GM21526 (cell line): ENCODE measurements around the gene ACAP3.

Experiments used
- ATAC-seq: cut with Tn5 transposase; IDR thresholded peaks from one replicate; pipeline ENCODE4 v1.9.1; 2021; ENCODE audit warnings: moderate library complexity; ENCODE audit not compliant: unreplicated experiment, low FRiP score

ACAP3 gene

DNA sequence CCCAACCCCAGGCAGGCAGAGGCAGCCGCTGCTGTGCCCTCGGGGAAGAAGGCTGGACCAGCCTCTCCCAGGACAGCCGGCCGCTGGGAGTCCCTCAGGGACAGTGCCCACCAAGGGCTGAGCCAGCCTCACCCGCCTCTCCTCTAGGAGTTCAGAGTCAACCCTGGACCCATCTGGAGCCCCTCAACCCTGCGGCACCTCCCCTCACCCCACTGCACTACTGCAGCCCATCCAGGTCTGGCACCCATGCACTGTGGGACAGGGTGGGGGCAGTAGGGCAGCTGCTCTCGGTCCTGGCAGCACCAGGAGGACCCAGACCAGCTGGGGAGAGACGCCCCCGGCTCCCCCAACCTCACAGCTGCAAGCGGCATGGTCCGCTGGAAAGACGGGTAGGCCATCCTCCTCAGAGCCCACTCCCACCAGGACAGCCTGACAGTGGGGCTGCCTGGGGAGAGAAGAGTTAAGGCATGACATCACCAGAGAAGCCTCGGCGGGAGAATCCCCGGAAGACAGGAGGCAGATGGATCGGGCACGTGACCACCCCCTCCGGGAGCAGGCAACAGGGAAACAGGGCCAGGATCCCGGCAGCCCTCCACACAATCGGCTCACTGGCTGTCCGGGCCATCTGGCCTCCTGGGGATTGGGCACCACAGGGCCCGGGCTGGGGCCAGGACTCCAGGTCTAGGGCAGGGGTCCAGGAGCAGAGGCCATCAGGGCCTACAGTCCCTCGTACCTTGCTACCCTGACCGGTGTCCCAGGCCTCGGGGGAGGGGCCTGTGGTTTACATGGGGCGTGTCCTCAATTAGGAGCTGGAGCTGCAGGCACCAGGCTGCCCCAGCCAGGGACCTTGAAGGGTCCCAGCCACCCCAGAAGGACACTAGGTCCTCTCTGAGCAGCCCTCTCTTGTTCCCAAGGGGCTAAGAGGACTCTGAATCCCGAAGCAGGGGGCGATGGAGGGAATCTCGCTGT lies 3.1 kb downstream of the ACAP3 start:
- no peak for ATAC-seq

DNA sequence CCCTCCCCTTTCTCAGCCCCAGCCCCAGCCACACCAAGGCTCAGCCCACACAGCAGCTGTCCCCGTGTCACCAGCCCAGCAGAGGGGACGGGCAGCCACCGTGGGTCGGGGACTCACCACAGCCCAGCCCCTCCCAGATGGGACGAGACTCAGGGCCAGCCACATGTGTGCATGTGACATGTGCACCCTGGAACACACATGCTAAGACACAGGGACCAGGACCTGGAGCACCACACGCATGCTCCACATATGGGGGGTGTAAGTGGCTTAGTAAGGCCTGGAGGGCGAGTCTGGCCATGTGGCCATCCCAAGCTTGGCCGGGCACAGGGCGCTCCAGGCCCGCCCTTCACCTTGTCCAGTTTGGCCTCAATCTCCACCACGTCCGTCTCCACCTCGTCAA lies 4.0 kb downstream of the ACAP3 start:
- ATAC-seq, result no peak

DNA sequence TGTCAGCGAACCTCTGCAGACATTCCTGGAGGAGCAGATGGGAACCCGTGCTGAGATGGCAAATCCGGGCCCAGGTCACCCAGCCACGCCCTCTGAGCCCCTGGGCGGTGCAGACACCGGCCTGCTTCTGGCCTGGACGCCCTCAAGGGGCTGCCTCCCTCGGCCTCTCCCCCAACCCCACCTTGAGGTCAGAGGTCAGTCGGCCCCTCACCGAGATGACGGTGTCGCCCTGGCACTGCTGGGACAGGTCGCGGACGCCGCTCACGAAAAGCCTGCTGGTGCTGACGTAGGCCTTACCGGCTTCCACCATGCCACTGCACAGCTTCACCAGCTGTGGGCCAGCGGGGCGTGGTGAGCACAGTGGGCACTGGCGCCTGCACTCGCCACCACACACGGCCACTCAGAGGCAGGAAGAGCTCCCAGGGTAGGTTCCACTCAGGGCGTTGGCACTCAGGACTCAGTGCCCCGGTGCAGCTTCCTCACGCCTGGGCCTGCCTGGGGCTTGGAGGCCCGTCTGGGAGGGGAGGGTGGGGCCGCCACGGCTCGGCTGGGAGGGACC lies 4.7 kb downstream of the ACAP3 start:
- no peak for ATAC-seq

DNA sequence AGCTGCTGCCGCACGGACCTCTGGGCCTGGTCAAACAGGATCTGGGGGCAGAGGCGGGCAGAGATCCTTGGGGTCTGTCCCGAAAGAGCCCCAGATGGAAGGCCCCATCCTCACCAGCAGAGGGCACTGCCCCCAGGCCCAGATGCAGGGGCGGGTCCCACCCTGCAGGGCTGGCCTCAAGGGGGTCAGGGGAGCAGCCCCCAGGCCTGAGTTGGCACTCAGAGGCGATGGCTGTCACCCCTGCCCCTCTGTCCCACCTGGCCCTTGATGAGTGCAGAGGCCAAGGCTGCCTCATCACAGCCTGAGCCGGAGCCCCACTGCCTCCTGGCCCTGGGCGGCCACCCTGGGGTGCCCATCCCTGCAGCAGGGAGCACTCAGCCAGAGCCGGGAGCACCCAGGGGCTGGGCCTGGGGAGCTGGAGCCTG lies 5.7 kb downstream of the ACAP3 start:
- no peak for ATAC-seq

DNA sequence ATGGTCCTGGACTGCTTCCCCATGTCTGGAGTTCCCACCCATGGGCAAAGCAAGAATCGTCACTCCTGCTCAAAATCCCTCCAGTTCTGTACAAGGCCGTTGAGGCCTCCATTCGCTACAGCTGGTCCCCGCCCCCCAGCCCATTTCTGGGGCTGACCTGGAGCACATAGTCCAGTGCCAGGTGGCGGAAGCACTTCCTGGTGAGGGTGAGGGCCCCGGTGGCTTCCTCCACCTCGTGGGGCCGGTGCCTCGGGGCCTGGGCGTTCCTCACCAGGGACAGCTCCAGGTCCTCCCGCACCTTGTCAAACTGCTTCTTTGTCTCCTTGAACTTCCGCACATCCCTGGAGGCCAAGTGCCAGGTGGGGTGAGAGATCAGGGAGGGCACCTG lies 7.4 kb downstream of the ACAP3 start:
- ATAC-seq, result no peak

DNA sequence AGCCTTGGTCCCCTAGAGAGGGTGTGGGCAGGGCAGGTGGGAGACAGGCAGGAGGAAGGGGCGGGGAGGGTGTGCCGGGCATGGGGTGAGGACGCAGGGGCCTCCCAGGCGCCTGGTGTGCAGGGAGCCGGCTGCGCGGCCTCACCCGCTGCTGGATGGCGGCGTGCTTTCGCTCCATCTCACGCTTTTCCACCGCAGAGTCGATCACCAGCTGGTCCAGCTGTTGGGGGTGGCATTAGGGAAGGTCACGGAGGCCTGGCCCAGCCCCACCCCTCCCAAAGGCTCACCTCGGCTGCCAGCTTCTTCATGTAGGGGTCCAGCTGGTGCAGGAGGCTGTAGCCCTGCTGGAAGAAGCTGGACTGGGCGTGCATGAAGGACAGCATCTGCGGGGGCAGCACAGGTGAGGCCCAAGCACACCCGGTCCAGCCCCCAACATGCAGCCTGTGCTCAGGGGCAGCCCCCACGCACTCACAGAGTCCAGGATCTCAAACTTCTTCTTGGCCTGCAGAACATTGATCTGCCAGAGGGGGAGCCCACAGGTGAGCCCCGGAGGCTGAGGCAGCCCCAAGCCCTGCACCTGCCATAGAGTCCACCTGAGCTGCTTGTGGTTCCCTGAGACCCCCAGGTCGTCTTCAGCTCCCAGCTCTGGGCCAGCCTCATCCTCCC lies 7.9 kb downstream of the ACAP3 start:
- no peak for ATAC-seq

DNA sequence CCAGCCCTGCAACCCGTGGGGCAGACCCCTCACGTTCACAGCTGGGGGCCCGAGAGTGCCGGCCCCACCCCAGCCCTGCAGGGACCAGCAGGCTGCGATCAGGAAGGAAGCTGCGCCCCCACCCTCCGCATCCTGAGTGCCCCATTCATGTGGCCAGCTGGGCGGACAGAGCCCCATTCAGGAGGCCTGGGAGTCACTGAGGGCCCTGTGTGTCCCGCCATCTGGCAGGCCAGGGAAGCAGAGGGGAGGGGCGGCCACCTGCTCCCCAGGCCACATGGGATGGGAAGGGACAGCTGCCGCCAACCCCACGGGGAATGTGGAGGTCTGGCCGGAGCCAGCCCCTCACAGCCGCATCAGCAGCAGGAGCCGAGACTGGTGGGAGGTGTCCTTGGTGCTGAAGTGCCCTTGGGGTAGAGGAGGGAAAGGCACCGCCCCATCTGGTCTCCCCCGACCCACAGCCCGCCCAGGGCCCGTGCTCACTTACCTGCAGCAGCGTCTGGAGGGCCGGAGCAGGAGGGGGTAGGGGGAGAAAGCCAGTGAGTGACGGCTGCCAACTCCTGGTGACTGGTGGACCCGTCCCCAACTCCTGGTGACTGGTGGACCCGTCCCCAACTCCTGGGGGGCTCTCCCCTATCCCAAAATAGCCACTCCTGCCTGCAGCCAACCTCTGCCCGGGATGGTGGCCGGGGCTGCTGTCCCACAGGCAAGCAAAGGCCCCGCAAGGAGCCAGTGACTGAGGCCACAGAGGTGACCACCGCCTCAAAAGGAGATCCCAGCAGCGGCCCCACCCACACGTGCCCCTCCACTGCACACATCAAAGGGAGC lies 8.7 kb downstream of the ACAP3 start:
- ATAC-seq, result no peak

DNA sequence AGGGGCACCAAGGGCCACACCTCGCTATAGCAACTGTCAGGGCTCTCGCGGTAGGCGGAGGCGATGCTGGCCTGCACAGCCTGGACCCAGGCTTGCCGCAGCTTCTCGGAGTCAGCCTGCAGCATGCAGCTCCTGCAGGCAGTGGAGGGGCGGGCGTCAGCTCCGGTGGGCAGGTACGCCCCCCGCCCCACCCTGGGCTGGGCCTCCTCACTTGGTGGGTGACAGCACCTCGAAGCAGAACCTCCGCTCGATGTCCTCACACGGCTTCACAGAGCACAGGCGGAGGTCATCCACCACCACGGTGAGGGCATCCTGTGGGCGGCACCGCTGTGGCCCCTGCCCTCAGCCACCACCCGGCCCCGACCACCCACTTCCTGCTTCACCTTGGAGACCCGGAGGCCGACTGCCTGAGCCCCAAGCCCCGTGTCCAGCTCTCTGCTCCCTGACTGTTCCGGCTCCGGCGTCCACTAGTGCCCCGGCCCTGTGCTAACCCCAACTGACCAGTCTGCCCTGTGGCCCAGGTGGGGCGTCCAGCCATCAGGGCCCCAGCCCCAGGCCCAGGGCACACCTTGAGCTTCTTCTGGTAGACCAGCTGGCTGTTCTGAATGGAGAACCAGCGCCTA lies 9.8 kb downstream of the ACAP3 start:
- ATAC-seq, result no peak

DNA sequence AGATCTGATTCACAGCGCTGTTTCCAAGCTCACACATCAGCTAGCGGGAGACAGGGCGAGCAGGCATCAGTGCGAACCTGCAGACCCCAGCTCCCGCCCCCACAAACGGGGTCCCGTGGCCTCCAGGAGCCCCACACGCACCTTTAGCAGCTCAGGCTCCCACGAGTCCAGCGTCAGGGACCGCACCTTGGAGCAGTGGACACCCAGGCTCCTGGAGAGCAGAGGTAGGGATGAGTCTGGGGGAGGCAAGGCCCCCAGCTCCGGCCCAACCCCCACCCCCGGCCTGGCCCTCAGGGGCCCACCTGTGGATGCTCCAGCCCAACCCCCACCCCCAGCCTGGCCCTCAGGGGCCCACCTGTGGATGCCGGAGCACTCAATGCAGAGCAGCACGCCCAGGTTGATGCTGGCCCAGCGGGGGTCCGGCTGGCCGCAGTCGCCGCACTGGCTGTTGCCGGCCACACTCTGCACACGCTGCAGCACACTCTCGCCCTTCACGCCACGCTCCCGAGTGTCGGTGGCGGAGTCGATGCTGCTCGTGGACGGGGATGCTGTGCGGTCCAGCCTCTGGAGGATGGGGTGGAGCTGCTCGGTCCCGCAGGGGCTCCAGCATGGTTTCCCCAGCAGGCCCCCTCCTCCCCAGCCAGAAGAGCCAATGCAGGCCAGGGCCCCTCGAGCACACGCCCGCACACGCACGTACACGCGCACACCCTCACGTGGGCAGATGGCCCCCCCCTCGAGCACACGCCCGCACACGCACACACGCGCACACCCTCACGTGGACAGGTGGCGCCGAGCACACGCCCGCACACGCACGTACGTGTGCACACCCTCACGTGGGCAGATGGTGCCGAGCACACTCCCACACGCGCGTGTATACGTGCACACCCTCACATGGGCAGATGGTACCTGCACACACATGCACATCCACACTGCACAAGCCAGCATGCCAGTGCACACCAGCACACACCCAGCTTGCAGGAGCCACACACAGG lies 11.4 kb downstream of the ACAP3 start:
- ATAC-seq, result no peak

DNA sequence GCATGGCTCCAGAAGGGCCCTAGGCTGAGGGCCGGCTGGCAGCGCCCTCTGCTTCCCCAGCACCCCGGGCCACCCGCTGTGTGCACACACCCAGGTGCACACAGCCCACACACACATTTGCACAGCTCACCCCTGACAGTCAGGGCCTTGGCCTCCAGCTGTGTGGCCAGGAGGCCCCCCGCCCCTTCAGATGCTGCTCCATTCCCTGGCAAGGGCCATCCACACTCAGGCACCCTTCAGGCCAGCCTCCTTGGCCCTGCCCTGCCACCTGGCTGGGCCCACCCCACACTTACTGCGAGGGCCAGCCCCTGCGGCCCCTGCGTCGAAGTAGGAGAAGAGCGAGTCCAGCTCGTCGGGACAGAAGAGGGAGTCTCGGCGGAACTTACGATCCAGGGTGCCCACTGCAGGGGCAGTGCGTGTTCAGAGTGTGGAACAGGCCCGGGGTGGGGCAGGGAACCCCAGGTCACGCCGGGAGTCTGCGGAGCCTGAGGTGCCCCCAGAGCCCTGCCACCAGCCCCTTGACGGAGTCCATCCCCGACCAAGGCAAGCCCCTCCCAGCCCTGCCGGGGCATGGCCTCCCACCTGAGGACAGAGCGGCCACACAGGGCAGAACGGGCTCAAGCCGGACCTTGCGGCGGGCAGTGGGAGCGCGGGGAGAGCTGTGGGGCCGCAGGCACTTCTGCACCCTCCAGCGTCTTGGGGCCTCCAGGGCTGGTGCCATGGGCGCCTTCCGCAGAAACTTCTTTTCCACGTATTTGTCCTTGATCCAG lies 12.4 kb downstream of the ACAP3 start:
- no peak for ATAC-seq

DNA sequence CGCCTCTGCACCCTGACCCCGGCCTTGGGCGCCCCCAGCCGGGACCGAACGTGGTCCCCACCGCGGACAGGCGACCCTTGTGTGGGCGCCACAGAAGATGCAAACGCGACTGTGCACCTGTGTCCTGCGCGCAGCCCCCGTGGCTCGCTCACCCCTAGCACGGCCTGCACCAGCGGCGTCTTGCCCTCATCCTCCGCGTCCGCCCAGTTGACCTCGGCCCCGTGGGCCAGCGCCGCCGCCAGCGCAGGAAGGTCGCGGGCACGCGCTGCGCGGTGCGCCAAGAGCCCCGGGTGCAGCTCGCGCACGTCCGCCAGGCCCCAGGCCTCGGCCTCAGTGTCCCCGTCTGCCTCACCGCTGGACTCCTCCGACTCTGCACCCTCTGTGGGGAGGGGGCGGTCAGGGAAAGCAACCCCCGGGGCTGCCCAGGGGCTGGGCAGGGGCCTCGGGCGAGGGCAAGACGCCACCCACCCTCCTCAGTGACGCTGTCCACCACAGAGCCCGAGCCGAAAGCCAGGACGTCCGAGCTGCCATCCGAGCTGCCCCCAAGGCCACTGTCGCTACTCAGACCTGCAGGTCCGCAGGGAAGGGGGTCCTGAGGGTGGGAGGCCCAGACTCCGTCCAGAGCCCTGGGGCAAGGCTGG lies 13.4 kb downstream of the ACAP3 start:
- no peak for ATAC-seq

DNA sequence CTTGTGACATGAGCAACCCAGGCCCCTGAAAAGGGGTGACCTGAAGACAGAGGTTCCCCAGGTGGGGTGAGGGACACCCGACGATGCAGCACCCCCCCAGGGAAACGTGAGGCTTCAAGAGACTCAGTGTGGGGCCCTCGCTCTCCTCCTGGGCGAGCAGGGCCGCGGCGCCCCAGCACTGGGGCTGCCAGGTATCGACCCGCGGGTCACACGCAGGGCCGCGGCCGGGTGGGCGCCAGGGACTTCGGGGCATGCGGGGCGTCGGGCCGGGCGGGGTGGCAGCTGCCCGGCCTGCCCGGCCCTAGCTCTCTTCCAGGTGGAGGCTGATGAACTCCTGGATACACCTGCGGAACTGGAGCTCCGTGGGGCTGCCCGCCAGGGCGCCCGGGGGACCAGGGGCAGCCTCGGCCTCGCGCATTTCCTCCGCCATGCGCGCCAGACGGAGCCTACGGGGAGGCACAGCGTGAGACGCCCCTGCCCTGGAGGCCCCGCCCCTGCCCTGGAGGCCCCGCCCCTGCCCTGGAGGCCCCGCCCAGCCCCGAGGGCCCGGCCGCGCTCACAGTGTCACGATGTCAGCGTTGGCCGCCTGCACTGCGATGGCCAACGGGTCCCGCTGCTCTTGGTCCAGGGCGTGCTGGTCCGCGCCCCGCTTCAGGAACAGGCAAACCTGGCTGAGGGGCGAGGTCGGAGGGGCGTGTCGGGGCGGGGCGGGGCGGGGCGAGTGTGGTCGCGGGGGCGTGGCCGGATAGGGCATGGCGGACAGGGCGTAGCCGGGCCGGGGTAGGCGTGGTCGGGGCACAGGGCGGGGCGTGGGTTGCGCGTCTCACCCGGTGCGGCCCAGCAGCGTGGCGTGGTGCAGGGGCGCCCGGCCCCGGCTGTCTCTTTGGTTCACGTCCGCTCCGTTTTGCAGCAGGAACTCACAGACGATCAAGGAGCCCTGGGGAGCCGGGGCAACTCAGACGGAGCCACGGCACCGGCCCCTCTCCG lies 14.2 kb downstream of the ACAP3 start:
- ATAC-seq, result no peak

DNA sequence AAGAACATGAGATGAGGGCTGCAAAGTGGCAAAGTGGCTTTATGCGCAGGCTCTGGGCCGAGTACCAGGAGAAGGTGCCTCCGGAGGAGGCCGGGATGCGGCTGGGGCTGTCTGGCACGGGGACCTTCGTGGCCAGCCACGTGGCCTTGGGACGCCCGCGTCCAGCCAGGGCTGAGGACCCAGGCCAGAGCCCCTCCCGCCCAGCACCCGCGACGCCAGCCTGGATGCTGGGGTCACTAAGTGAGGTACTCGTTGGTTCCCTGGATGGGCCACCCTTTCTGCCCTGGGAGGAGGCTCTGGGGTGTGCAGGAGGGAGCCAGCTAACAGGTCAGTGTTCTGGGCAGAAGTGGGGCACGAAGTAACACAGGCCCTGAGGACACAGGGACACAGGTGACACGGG lies 14.9 kb downstream of the ACAP3 start:
- no peak for ATAC-seq

DNA sequence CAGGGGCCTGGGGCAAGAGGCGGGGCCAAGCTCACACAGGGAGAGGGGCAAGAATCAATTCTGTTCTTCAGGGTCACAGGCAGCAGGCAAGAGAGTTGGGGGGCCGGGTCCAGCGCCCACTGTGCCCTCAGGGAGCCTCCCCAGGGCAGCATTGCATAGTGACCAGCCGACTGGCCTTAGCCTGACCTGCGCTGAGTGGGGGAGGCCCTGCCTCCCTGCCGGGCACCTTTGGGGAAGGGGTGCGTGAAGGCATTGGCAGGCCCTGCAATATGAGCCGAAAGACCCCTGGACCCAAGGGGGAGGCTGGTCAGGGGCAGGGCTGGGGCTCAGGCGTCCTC lies 15.3 kb downstream of the ACAP3 start:
- no peak for ATAC-seq

DNA sequence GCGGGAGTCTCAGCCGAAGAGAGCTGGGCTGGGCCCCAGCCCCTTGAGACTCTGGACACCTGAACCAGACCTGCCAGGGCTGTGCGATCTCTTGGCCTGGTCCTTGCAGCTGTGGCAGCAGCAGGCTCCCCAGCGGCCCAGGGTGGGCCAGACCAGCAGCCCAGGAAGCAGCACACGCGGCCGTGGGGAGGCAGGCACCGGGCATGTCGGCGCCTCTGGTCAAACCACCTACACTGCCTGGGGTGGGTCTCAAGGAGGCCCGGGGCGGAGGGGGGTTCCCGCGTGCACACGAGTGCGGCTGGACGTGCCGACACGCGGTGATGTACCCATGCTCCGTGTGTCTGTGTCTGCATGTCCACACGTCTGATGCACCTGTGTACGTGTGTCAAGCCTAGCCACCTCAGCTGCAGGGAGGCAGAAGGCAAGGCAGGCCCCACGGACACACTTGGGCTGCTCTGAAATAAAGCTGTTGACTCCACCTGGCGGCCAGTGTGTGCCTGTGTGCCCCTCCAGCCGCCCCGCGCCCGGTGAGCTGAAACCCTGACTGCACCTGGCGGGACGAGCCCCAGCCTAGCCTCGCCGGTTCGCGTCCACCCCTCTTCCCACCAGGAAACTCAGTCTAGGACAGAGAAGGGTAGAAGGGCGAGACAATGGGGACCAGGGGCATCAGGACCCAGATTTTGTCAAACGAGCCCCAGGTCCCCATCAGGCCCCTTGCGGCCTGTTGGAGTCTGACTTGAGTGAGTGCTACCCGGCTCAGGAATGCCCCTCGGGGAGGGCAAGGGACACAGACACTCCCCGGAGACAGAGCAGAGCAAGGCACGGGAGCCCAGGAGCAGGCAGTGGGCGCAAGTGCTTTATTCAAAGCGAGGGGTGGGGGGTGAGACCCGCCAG lies 15.9 kb downstream of the ACAP3 start:
- no peak for ATAC-seq

DNA sequence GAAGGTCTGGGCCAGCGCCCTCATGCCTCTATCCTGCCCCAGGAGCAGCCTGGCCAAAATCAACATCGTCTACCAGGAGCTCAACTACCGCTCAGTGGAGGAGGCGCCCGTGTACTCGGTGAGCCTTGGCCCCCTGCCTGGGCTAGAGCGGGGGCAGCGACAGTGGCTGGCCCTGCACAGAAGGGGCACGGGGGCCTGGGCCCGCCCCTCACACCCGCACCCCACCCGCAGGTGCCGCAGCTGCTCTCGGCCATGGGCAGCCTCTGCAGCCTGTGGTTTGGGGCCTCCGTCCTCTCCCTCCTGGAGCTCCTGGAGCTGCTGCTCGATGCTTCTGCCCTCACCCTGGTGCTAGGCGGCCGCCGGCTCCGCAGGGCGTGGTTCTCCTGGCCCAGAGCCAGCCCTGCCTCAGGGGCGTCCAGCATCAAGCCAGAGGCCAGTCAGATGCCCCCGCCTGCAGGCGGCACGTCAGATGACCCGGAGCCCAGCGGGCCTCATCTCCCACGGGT lies 16.7 kb downstream of the ACAP3 start:
- no peak for ATAC-seq
